ENCODE data around the gene APBA1.

GRCh38 chr9:69633716-69634115 lies 38.5 kb downstream of the APBA1 start:
- no peak for TF ChIP-seq POLR2A (IDR thresholded peaks at IDR 0.05)
- TF ChIP-seq CTCF (IDR thresholded peaks at IDR 0.05): no peak

All from suprapubic skin (tissue), 3 donors.